T-helper 1 cell (primary cell): ENCODE data around the gene RAET1E.
"Not testable (repeated sequence)": the region's sequence is repeated elsewhere in the genome, so short reads cannot be mapped to it uniquely, and the experiment has no call there.

ENCODE experiments used
- DNase-seq, 5 donors: peaks; one replicate each; pipeline ENCODE4 v3.0.0-alpha.2; 2012 to 2020

The RAET1E gene

GRCh38 chr6:149908480-149908879, 10.6 kb upstream of the RAET1E start:
- DNase-seq: not testable (repeated sequence)

GRCh38 chr6:149907317-149907716, 9.4 kb upstream of the RAET1E start:
- DNase-seq: no peak

GRCh38 chr6:149906405-149906804, 8.5 kb upstream of the RAET1E start:
- no peak for DNase-seq

GRCh38 chr6:149905911-149906371, 8.0 kb upstream of the RAET1E start:
- no peak for DNase-seq

GRCh38 chr6:149905371-149905910, 7.5 kb upstream of the RAET1E start:
- no peak for DNase-seq

- DNase-seq: no peak
These were observed 6.9 kb upstream of the RAET1E start for GRCh38 chr6:149904661-149905370.

- DNase-seq: no peak
These were observed 6.2 kb upstream of the RAET1E start for GRCh38 chr6:149903938-149904611.

- no peak for DNase-seq
These were observed 3.7 kb upstream of the RAET1E start for GRCh38 chr6:149901444-149902140.

GRCh38 chr6:149900620-149901443, 2.9 kb upstream of the RAET1E start:
- DNase-seq: no peak

- DNase-seq: no peak
These were observed 2.2 kb upstream of the RAET1E start for GRCh38 chr6:149899926-149900619.

- no peak for DNase-seq
These were observed 1.6 kb upstream of the RAET1E start for GRCh38 chr6:149899486-149899885.

GRCh38 chr6:149898966-149899365, 1.1 kb upstream of the RAET1E start:
- DNase-seq: no peak

GRCh38 chr6:149897015-149897697, 757 bp downstream of the RAET1E start:
- no peak for DNase-seq

- peak in 1 of 5 donors; percentile 6 for DNase-seq
These were observed 1.4 kb downstream of the RAET1E start for GRCh38 chr6:149896491-149896890.

GRCh38 chr6:149895833-149896271, 2.1 kb downstream of the RAET1E start:
- DNase-seq: peak in 2 of 5 donors; percentile 4 to 57

- DNase-seq: peak in 1 of 5 donors; percentile 8
These were observed 2.8 kb downstream of the RAET1E start for GRCh38 chr6:149895048-149895590.

- DNase-seq: not testable (repeated sequence)
These were observed 6.0 kb downstream of the RAET1E start for GRCh38 chr6:149891864-149892263.

- no peak for DNase-seq
These were observed 6.7 kb downstream of the RAET1E start for GRCh38 chr6:149891259-149891658.

GRCh38 chr6:149890629-149891045, 7.3 kb downstream of the RAET1E start:
- DNase-seq: no peak

- no peak for DNase-seq
These were observed 8.6 kb downstream of the RAET1E start for GRCh38 chr6:149889326-149889725.

- DNase-seq: no peak
These were observed 9.3 kb downstream of the RAET1E start for GRCh38 chr6:149888659-149889058.
